Measurements from ENCODE around the gene VEGFA.

VEGFA gene

GRCh38 chr6:43773980-43774775 is 4.2 kb downstream of the VEGFA start:
- no peak for DNase-seq

GRCh38 chr6:43774776-43775534 is 4.9 kb downstream of the VEGFA start:
- no peak for DNase-seq

- DNase-seq: no peak
Observed at GRCh38 chr6:43775535-43775885, 5.5 kb downstream of the VEGFA start.

- DNase-seq: no peak
Observed at GRCh38 chr6:43776115-43776798, 6.2 kb downstream of the VEGFA start.

- DNase-seq: no peak
Observed at GRCh38 chr6:43776799-43777776, 7.1 kb downstream of the VEGFA start.

- DNase-seq: no peak
Observed at GRCh38 chr6:43778131-43778855, 8.3 kb downstream of the VEGFA start.

GRCh38 chr6:43778976-43779851 is 9.2 kb downstream of the VEGFA start:
- DNase-seq: no peak

- DNase-seq: no peak
Observed at GRCh38 chr6:43779852-43780236, 9.8 kb downstream of the VEGFA start.

- no peak for DNase-seq
Observed at GRCh38 chr6:43780293-43780692, 10.3 kb downstream of the VEGFA start.

GRCh38 chr6:43780941-43781928 is 11.2 kb downstream of the VEGFA start:
- no peak for DNase-seq

GRCh38 chr6:43781941-43782704 is 12.1 kb downstream of the VEGFA start:
- no peak for DNase-seq

GRCh38 chr6:43782764-43783513 is 12.9 kb downstream of the VEGFA start:
- DNase-seq: no peak

GRCh38 chr6:43784049-43784855 is 14.2 kb downstream of the VEGFA start:
- no peak for DNase-seq

- DNase-seq: no peak
Observed at GRCh38 chr6:43785220-43785752, 15.3 kb downstream of the VEGFA start.

- no peak for DNase-seq
Observed at GRCh38 chr6:43785904-43786303, 15.9 kb downstream of the VEGFA start.

GRCh38 chr6:43786664-43787329 is 16.8 kb downstream of the VEGFA start:
- DNase-seq: no peak

Data from NCI-H1694 (cell line).